Effector memory CD4-positive, alpha-beta T cell (primary cell): ENCODE data around the gene IGSF10.

Source experiments
- DNase-seq, 3 donors: peaks; one replicate each; pipeline ENCODE4 v3.0.0-alpha.2; 2020
- H3K27ac ChIP-seq: 2 replicates; pipeline ENCODE4 v1.7.0; 2013; ENCODE audit warnings: mild to moderate bottlenecking, low read length, moderate library complexity; ENCODE audit not compliant: insufficient read depth, poor library complexity, severe bottlenecking
- H3K27me3 ChIP-seq: replicated peaks from 2 replicates; pipeline ENCODE4 v1.7.0; 2013; ENCODE audit warnings: mild to moderate bottlenecking, low read length; ENCODE audit not compliant: insufficient read depth, control insufficient read depth, poor library complexity, severe bottlenecking
- H3K36me3 ChIP-seq: 2 replicates; pipeline ENCODE4 v1.7.0; 2013; ENCODE audit warnings: mild to moderate bottlenecking, low read length, moderate library complexity; ENCODE audit not compliant: control insufficient read depth, insufficient read depth
- H3K4me1 ChIP-seq: 2 replicates; pipeline ENCODE4 v1.7.0; 2013; ENCODE audit warnings: low read length, mild to moderate bottlenecking; ENCODE audit not compliant: control insufficient read depth, insufficient read depth, poor library complexity, severe bottlenecking
- H3K4me3 ChIP-seq: 2 replicates; pipeline ENCODE4 v1.7.0; 2013; ENCODE audit warnings: low read length, low read depth, mild to moderate bottlenecking; ENCODE audit not compliant: insufficient read depth, poor library complexity, severe bottlenecking
- H3K9me3 ChIP-seq: 2 replicates; pipeline ENCODE4 v1.7.0; 2013; ENCODE audit warnings: mild to moderate bottlenecking, low read length, moderate library complexity; ENCODE audit not compliant: control insufficient read depth

The IGSF10 gene

DNA sequence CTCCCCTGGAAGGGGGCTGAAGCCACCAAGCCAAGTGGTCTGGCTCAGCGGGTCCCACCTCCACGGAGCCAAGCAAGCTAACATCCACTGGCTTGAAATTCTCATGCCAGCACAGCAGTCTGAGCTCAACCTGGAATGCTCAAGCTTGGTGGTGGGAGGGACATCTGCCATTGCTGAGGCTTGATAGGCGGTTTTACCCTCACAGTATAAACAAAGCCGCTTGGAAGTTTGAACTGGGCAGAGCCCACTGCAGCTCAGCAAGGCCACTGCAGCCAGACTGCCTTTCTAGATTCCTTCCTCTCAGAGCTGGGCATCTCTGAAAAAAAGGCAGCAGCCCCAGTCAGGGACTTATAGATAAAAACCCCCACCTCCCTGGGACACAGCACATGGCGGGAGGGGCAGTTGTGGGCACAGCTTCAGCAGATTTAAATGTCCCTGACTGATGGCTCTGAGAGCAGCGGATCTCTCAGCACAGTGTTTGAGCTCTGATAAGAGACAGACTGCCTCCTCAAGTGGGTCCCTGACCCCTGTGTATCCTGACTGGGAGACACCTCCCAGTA, 23.2 kb upstream of the IGSF10 start:
- no peak overlapping the region for H3K27ac ChIP-seq
- H3K36me3 ChIP-seq = no peaks in the 10 kb centered on the region
- no peaks in the 10 kb centered on the region for H3K4me1 ChIP-seq
- no peak overlapping the region for H3K4me3 ChIP-seq
- no peaks in the 10 kb centered on the region for H3K27me3 ChIP-seq
- DNase-seq = no peak
- H3K9me3 ChIP-seq = no peaks in the 10 kb centered on the region

DNA sequence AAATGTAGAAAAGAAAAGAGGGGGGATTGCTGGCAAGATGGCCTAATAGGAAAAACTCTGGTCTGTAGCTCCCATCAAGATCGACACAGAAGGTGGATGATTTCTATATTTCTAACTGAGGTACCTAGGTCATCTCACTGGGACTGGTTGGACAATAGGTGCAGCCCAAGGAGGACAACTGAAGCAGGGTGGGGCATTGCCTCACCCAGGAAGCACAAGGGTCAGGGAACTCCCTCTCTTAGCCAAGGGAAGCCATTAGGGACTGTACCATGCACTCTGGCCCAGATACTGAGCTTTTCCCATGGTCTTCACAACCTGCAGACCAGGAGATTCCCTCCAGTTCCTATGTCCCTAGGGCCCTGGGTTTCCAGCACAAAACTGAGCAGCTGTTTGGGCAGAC, 22.6 kb upstream of the IGSF10 start:
- no peaks in the 10 kb centered on the region for H3K36me3 ChIP-seq
- DNase-seq = no peak
- H3K27ac ChIP-seq = no peak overlapping the region
- no peaks in the 10 kb centered on the region for H3K4me1 ChIP-seq
- no peaks in the 10 kb centered on the region for H3K9me3 ChIP-seq
- no peak overlapping the region for H3K4me3 ChIP-seq
- H3K27me3 ChIP-seq = no peaks in the 10 kb centered on the region

DNA sequence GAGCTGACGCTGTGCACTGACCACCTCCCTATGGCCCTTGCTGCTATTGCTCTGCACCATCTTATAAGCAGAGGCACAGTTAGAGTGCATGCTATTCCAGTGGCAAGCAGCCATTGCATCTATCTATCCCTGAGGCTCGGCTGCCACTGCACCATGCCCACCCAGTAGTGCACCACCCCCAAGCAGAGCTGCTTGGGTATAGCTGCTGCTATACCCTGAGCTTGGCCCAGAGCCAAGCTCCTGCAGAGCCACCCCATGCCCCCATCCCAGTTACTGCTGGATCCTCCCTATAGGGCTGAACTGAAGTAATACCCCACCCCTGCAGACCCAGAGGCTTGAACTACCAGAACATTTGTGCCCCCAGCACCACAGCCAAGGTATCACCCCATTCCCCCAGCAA, 19.6 kb upstream of the IGSF10 start:
- no peak overlapping the region for H3K27ac ChIP-seq
- no peaks in the 10 kb centered on the region for H3K9me3 ChIP-seq
- H3K4me3 ChIP-seq = no peak overlapping the region
- no peaks in the 10 kb centered on the region for H3K36me3 ChIP-seq
- DNase-seq = no peak
- H3K27me3 ChIP-seq = no peaks in the 10 kb centered on the region
- H3K4me1 ChIP-seq = no peaks in the 10 kb centered on the region

DNA sequence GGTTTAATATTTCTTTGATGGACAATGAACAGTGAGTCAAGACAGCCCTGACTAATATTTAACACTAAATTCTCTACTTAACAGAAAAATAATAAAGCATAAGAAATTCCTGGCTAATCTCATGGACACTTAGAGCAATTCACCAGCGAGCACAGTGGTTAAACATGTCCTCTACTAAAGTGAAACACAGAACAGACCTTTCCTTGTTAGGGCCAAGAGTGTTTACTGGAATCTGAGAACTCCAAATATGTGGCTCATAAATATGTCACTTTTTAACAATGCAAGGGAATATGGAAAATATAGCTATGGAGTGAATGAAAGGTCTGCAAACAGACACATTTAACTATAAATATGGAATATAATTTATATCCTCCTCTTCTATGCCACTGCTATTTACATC, 18.6 kb upstream of the IGSF10 start:
- no peak for DNase-seq
- Histone ChIP-seq H3K36me3 (no peaks in the 10 kb centered on the region), H3K27me3 (no peaks in the 10 kb centered on the region), H3K27ac (no peak overlapping the region), H3K9me3 (no peaks in the 10 kb centered on the region), H3K4me3 (no peak overlapping the region), H3K4me1 (no peaks in the 10 kb centered on the region)

DNA sequence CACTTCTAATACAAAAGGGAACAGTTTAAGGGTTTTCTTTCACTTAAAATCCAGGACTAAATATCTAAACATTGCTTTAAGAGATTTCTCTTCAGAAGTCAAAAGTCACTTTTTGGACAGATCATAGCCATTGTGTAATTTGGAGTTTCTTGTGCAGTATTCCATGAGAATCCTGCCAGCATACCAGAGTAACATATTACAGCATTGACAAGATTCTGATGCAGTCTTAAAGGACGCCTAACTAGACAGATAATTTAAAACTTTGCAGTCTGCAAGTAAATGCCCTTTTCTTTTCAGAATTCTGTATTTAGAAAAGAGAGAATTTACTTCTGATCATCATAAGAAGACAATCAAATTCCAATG, 17.5 kb upstream of the IGSF10 start:
- no peak overlapping the region for H3K27ac ChIP-seq
- no peaks in the 10 kb centered on the region for H3K36me3 ChIP-seq
- no peak for DNase-seq
- no peaks in the 10 kb centered on the region for H3K27me3 ChIP-seq
- H3K4me3 ChIP-seq = no peak overlapping the region
- H3K4me1 ChIP-seq = no peaks in the 10 kb centered on the region
- H3K9me3 ChIP-seq = no peaks in the 10 kb centered on the region

DNA sequence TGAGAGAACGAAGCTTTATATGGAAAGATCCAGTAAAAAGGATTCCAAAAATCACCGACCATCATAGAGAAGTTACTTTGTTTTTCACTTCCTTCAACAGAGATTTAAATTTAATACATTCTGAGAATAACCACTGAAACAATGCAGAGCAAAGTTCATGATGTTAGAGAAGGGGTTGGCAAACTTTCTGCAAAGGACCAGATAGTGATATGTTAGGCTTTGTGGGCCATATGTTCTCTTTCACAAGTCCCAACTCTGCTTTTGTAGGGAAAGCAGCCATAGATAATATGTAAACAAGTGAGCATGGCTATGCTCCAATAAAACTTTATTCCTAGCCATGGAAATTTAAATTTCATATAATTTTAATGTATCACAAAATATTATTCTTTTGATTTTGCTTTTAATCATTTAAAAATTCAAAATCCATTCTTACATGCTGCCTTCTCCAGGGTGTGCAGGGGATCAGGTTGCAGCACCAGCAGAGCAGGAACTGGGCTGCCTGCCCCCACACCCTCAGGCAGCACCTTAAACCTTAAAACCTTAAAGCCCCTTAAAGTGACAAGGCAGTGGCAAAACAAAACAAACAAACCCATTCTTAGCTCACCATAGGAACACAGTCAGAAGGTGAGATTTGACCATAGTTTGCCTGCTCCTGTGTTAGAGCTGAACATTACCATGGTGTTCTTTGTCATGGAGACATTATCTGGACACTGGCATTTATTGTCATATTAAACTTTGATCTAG, 16.9 kb upstream of the IGSF10 start:
- H3K9me3 ChIP-seq = no peaks in the 10 kb centered on the region
- no peak for DNase-seq
- no peaks in the 10 kb centered on the region for H3K4me1 ChIP-seq
- H3K4me3 ChIP-seq = no peak overlapping the region
- no peaks in the 10 kb centered on the region for H3K27me3 ChIP-seq
- H3K36me3 ChIP-seq = no peaks in the 10 kb centered on the region
- H3K27ac ChIP-seq = no peak overlapping the region

DNA sequence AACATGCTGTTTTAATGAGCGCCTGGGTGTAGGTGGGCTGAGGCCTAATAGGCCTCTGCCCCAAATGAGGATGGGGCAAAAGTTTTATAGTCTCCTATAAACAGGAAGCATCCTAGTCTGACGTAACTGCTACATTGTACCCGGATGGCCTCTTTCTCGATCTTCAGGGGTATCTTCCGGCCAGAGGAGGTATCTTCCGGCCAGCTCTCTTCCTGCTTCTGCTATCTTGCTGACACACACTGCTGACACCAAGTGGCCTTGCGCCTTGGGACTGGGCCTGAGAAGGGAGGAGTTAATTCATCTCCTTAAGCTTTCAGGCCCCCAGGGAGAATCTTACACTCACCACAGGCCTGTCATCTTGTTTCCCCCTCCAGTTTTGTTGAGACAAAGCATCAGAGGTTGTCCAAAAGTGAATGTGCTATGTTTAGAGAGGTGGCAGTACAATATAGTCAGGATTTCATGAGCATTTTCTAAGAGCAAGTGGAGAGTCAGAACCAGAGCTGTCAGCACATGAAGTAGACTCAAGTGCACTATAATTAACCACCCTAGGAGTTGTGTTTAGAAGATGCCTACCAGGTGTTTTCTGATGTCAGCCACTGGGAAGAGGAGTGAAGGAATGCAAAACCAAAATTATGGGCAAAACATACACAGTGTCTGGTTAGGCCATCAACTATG, 15.6 kb upstream of the IGSF10 start:
- no peaks in the 10 kb centered on the region for H3K9me3 ChIP-seq
- H3K27me3 ChIP-seq = no peaks in the 10 kb centered on the region
- no peak for DNase-seq
- no peak overlapping the region for H3K27ac ChIP-seq
- H3K4me1 ChIP-seq = no peaks in the 10 kb centered on the region
- H3K4me3 ChIP-seq = no peak overlapping the region
- no peaks in the 10 kb centered on the region for H3K36me3 ChIP-seq

DNA sequence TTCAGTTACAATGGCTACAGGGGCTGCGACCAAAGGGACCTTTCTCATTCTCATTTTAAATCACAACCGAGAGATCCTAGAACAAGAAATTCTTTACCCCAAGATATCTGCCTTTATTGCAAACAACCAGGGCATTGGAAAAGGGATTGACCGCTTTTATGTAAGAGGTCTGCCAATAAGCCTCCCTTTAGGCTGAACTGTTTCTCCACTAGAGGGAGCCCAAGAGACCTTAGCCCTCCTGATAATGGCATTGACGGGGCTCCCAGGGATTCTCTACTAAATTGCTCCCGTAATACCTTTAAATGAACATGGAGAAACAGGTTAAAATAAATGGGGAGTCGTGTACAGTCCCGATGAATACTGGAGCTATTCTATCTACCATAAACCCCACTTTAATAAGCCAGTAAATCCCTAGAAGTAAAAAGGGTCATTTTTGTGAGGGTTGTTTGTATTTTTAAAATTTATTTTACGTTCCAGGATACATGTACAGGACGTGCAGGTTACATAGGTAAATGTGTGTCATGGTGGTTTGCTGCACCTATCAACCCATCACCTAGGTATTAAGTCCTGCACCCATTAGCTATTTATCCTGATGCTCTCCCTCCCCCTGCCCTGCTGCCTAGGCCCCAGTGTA, 7.5 kb upstream of the IGSF10 start:
- H3K27ac ChIP-seq = no peak overlapping the region
- no peaks in the 10 kb centered on the region for H3K9me3 ChIP-seq
- H3K4me3 ChIP-seq = no peak overlapping the region
- H3K4me1 ChIP-seq = no peaks in the 10 kb centered on the region
- no peaks in the 10 kb centered on the region for H3K27me3 ChIP-seq
- no peaks in the 10 kb centered on the region for H3K36me3 ChIP-seq
- DNase-seq = peak in 1 of 3 donors; percentile 11

DNA sequence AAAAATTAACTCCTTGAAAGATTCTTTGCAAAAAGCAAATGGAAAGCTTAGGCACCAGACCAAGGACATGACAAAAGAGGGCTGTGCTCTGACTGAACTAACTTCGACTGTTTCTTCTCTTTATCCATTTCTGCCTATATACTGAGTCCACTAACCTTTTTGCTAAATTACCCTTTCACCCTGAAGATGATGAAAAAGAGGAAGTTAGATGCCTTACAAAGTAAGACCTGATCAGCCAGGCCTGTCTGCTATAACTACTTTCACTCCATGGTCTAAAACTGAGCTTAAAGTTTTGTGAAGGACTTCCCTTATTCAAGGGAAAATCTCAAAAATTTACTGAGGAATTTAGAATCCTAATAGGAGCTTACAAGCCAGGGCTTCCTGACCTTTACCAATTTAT, 6.2 kb upstream of the IGSF10 start:
- H3K4me3 ChIP-seq = no peak overlapping the region
- H3K27ac ChIP-seq = no peak overlapping the region
- no peaks in the 10 kb centered on the region for H3K4me1 ChIP-seq
- no peak for DNase-seq
- no peaks in the 10 kb centered on the region for H3K27me3 ChIP-seq
- H3K36me3 ChIP-seq = no peaks in the 10 kb centered on the region
- H3K9me3 ChIP-seq = no peaks in the 10 kb centered on the region

DNA sequence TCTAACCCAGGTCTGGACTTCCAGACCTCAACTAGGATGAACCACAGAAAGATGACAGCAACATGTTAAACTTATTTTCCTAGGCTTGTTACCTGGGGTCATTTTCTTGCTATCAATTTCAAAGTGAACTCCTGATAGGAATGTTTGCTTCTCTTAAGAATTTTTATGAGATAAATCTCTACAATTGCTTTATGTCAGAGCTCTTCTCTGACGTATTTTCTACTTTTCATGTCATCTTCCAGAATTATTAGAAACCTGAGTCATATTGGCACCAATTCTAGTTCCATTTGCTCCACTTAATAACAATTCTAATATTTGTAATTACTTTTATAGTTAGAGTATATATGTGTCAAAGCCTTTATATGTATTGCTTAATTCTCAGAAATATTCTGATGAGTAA, 2.1 kb upstream of the IGSF10 start:
- Histone ChIP-seq H3K36me3 (no peaks in the 10 kb centered on the region), H3K9me3 (no peaks in the 10 kb centered on the region), H3K4me1 (no peaks in the 10 kb centered on the region), H3K4me3 (no peak overlapping the region), H3K27me3 (no peaks in the 10 kb centered on the region), H3K27ac (no peak overlapping the region)
- no peak for DNase-seq
